NB4 (cell line): Measurements from ENCODE around the gene GAS7.

Experiments
- CTCF ChIP-seq: IDR thresholded peaks from one replicate; pipeline ENCODE4 v1.5.1; 2012; ENCODE audit warnings: low read depth, low read length
- POLR2A ChIP-seq: IDR thresholded peaks from 2 replicates; pipeline ENCODE4 v1.6.1; 2011; ENCODE audit warnings: mild to moderate bottlenecking; ENCODE audit not compliant: insufficient read length; ENCODE audit errors: extremely low read depth

GRCh38 chr17:9883451-9883850, 315.0 kb downstream of the GAS7 start:
- TF ChIP-seq CTCF = no peak
- TF ChIP-seq POLR2A = no peak
